Forelimb muscle (tissue), 1 donor: Measurements from ENCODE around the gene OR51G1. TPM values are rescaled to one million over a fixed set of nuclear protein-coding genes. Genes with fewer than 3 reads are reported as not detected.
"Not testable (repeated sequence)": the region's sequence is repeated elsewhere in the genome, so short reads cannot be mapped to it uniquely, and the experiment has no call there.

ENCODE experiments used
- DNase-seq: peaks from one replicate; pipeline ENCODE4 v3.0.0-alpha.2; 2013; ENCODE audit warnings: low read depth
- polyA plus RNA-seq: library from polyadenylated mRNA; unstranded; fragments of 120-200 nt; gene quantifications from one replicate; pipeline ENCODE4 v1.2.1, GENCODE V29; 2013; ENCODE audit not compliant: insufficient read length

The OR51G1 gene
- not detected for polyA plus RNA-seq

GRCh38 chr11:4924239-4924638 is at the start of gene OR51G1:
OR51G1 (minus strand) TSS chr11:4924339; CDS start chr11:4924339, 0 bp downstream.
- DNase-seq, result no peak

GRCh38 chr11:4962816-4963215 is 38.7 kb upstream of the OR51G1 start:
- DNase-seq, result peak; percentile 46

- DNase-seq, result no peak
These were observed 36.7 kb upstream of the OR51G1 start for GRCh38 chr11:4960877-4961276.

GRCh38 chr11:4957396-4957795 is 33.3 kb upstream of the OR51G1 start:
- DNase-seq, result no peak

- not testable (repeated sequence) for DNase-seq
These were observed 31.5 kb upstream of the OR51G1 start, which contains the start of gene OR51A2 for GRCh38 chr11:4955613-4956012. OR51A2 (minus strand) TSS chr11:4955713; CDS start chr11:4955713, 0 bp downstream.

GRCh38 chr11:4947505-4947904 is 23.4 kb upstream of the OR51G1 start, which contains the start of gene OR51A4:
OR51A4 (minus strand) TSS chr11:4947605; CDS start chr11:4947100, 505 bp downstream.
- DNase-seq, result no peak

GRCh38 chr11:4936745-4937144 is 12.6 kb upstream of the OR51G1 start:
- DNase-seq, result no peak

- DNase-seq, result no peak
These were observed 8.6 kb upstream of the OR51G1 start for GRCh38 chr11:4932751-4933150.

GRCh38 chr11:4926608-4927007 is 2.5 kb upstream of the OR51G1 start:
- DNase-seq, result no peak

- no peak for DNase-seq
These were observed 1.8 kb downstream of the OR51G1 start for GRCh38 chr11:4922304-4922703.

- no peak for DNase-seq
These were observed 2.3 kb downstream of the OR51G1 start for GRCh38 chr11:4921796-4922195.

GRCh38 chr11:4919250-4919649 is 4.9 kb downstream of the OR51G1 start, which contains the start of gene OR51G2:
OR51G2 (minus strand) TSS chr11:4919350; CDS start chr11:4915663, 3,687 bp downstream.
- DNase-seq, result no peak

GRCh38 chr11:4916581-4916980 is 7.6 kb downstream of the OR51G1 start:
- no peak for DNase-seq

GRCh38 chr11:4903484-4903883 is 20.7 kb downstream of the OR51G1 start, which contains the start of gene OR51A7:
OR51A7 (plus strand) TSS chr11:4903783; CDS start chr11:4907370, 3,587 bp downstream.
- DNase-seq, result no peak

GRCh38 chr11:4891996-4892640 is 32.0 kb downstream of the OR51G1 start:
- DNase-seq, result no peak

- DNase-seq, result no peak
These were observed 33.9 kb downstream of the OR51G1 start for GRCh38 chr11:4890279-4890678.

- DNase-seq, result no peak
These were observed 36.5 kb downstream of the OR51G1 start for GRCh38 chr11:4887591-4887990.

- DNase-seq, result no peak
These were observed 38.0 kb downstream of the OR51G1 start for GRCh38 chr11:4886186-4886585.

GRCh38 chr11:4884361-4884760 is 39.8 kb downstream of the OR51G1 start:
- DNase-seq, result no peak

GRCh38 chr11:4882543-4882942 is 41.6 kb downstream of the OR51G1 start:
- no peak for DNase-seq

GRCh38 chr11:4881860-4882500 is 42.2 kb downstream of the OR51G1 start, which contains the start of gene OR51T1:
OR51T1 (plus strand) TSS chr11:4881900; CDS start chr11:4881900, 0 bp downstream.
- DNase-seq, result no peak

- no peak for DNase-seq
These were observed 43.0 kb downstream of the OR51G1 start for GRCh38 chr11:4881188-4881587.
